GM18858 (cell line): Measurements from ENCODE around the gene LRRIQ4.

Experiments
- ATAC-seq: cut with Tn5 transposase; IDR thresholded peaks from one replicate; pipeline ENCODE4 v1.9.1; 2021; ENCODE audit not compliant: unreplicated experiment

Gene LRRIQ4

DNA sequence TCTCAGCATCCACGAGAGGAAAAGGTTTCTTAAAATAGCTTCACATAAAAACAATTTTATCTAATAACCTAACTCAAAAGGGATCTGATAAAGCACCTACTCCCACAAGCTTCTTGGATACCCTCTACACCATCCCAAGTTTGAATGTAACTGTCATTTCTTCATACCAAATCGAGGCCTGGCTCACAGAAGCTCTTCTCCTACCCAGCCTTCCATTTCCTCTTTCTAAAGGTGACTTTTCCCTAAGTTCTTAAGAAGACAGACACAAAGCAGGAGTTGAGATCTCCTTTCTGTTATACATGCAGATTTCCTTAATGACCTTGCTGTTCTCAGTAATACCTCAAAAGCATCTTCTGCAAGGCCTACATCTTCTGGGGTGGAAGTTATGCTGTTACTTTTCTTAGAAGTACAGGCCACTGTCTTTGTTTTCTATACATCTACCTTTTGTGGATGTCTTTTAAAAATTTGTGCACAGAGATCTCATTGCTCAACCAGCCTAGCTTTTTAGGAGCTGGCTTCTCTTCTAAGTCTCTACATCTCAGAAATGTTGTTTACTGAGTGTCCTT lies 3.4 kb upstream of the LRRIQ4 start:
- no peak for ATAC-seq

GRCh38 chr3:169811631-169812331 lies 889 bp upstream of the LRRIQ4 start:
- no peak for ATAC-seq

DNA sequence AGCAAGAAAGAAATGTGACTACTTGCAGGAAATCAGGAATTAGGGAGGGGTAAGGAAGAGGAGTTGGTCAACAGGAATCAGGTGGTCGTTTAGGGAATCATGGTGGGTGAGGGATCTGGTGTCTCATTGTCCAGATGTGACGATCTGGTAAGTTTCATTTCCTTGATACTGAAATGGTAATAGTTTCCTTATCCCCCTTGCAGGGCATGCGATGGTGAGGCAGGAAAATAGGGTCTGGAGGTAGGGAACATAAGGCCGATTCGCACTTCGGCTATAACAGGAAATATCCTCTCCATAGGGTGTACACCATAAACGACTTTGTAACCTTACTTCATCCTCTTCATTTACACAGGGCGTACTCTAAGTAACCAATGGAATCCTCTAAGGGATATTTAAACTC lies 608 bp downstream of the LRRIQ4 start:
- ATAC-seq = no peak

DNA sequence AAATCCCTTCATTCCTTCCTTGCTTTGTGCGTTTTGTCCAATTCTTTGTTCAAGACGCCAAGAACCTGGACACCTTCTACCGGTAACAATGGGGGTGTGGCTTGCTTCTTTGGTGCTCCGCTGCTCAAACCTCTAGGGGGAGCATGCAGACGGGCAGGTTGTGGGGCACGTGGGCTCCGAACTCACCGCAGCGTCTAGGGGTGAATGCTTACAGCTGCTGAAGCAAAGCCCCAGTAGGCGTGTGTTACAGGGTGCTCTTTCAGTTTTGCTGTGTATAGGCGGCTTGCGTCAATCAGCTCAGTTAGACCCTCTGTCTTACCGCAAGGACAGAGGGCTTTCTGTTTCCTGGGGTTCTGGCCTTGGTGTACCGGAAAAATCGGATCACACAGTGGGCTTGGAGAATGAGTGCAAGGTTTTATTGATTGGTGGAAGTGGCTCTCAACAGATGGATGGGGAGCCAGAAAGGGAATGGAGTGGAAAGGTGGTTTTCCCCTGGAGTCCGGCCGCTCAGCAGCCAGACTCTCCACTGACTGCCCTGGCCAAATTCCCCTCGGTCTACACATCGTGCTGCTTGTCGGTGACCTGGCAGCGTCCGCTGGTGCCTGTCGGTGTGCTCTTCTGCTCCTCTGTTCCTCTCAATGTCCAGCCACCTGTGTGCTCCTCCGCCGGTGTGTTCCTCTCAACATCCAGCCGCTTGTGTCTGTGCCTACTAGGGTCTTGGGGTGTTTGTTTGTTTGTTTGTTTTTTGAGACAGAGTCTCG lies 1.3 kb downstream of the LRRIQ4 start:
- peak; percentile 85 for ATAC-seq

DNA sequence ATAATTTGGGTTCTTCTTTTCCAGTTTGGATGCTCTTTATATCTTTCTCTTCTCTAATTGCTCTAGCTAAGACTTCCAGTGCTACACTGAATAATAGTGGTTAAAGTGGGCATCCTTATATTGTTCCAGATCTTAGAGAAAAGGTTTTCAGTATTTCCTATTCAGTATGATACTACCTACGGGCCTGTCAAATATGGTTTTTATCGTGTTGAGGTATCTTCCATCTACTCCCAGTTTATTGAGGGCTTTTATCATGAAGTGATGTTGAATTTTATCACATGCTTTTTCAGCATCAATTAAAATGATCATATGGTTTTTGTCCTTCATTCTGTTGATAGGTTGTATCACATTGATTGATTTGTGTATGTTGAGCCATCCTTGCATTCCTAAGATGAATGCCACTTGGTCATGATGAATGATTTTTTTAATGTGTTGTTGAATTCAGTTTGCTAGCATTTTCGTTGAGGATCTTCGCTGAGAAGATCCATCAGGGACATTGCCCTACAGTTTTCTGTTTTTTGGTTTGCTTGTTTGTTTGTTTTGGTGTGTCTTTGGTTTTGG lies 3.0 kb downstream of the LRRIQ4 start:
- ATAC-seq = no peak

- ATAC-seq = no peak
Observed at GRCh38 chr3:169818316-169818715, 5.6 kb downstream of the LRRIQ4 start.

- ATAC-seq = no peak
Observed at GRCh38 chr3:169822091-169822490, 9.4 kb downstream of the LRRIQ4 start.

GRCh38 chr3:169822540-169822939 lies 9.9 kb downstream of the LRRIQ4 start:
- ATAC-seq = no peak

- no peak for ATAC-seq
Observed at GRCh38 chr3:169822983-169823382, 10.3 kb downstream of the LRRIQ4 start.

DNA sequence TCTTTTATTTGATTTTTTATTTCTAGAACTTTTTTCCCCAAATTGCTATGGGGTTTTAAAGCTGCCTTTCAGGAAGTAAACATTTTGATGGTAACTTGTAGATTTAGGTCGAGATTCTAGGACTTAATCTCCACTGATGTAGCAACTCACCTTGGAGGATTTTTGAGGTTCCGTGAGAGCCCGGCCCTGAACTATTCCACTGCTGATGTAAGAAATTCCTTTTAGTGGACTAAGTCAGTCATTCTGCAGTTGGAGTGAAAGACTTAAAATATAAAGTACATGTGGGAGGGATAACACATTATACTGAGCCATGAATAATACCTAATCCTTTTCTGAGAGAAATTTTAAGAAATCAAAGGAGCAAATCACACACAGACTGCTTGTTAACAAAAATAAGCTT lies 12.6 kb downstream of the LRRIQ4 start:
- no peak for ATAC-seq

DNA sequence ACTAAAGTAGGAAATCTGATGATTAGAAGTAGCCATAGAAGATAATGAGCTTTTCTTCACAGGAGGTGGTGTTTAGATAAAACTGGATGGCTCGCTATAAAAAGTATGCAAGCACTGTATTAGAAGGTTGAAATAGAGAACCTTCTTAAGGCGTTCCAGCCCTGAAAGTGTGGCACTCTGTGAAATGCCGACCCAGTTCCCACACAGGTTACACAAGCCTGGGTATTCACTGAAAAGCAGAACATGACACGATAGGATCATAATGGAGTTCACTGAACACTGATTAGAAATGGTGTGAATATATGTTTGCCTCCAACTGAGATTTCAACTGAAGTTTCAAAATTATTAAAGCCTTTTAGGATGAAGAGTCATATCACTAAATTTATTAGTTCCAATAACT lies 15.0 kb downstream of the LRRIQ4 start:
- no peak for ATAC-seq

- no peak for ATAC-seq
Observed at GRCh38 chr3:169835533-169835932, 22.9 kb downstream of the LRRIQ4 start.

GRCh38 chr3:169836078-169836941 lies 23.6 kb downstream of the LRRIQ4 start:
- peak; percentile 82 for ATAC-seq

DNA sequence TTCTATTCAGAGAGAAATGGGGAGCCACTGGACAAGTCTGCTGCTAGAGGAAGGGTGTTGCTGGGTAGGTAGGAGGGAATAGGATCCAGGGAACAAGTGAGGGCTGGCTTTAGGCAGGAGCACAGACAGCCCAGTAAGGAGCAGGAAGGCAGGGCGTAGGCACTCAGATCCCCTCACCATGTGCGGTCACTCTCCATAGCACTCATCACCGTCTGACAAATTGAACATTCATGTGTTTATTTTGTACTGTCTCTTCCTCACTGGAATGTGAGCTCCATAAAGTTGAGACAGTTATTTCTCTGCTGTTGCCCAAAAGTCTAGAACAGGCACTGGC lies 24.2 kb downstream of the LRRIQ4 start:
- no peak for ATAC-seq

GRCh38 chr3:169838511-169839030 lies 25.9 kb downstream of the LRRIQ4 start:
- no peak for ATAC-seq

DNA sequence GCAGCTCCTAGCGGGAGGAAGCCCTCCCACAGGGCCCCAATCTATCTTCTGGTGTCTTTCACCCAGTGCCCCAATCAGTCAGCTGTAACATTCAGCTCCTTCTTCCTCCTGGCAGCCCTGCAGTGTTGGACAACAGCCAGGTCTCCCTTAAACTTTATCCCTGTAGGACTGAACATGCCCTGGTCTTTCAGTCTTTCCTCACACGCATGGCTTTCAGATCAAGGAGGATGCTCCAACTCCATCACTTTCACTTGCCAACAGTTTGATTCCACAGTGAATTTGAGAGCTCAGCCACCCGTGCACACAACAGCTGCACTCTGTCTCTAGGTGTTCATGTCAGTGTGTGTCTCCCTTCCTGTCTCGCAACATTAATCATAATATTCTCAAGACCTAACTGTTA lies 28.5 kb downstream of the LRRIQ4 start:
- peak; percentile 79 for ATAC-seq

DNA sequence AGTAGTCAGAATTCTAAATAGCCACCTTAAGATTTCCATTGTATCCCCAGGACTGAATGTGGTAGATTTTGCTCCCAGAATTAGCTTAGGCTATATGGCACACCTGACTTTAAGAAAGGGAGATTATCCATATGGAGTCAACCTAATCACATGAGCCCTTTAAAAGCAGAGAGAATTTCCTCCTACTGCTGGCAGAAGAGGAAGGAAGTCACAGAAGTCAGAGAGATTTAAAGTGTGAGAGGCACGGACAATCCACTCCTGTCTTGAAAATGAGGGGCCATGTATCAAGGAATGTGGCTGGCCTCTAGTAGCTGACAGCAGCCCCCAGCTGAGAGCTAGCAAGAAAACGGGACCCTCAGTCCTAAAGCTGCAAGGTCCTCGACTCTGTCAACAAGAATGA lies 30.3 kb downstream of the LRRIQ4 start:
- ATAC-seq = no peak

DNA sequence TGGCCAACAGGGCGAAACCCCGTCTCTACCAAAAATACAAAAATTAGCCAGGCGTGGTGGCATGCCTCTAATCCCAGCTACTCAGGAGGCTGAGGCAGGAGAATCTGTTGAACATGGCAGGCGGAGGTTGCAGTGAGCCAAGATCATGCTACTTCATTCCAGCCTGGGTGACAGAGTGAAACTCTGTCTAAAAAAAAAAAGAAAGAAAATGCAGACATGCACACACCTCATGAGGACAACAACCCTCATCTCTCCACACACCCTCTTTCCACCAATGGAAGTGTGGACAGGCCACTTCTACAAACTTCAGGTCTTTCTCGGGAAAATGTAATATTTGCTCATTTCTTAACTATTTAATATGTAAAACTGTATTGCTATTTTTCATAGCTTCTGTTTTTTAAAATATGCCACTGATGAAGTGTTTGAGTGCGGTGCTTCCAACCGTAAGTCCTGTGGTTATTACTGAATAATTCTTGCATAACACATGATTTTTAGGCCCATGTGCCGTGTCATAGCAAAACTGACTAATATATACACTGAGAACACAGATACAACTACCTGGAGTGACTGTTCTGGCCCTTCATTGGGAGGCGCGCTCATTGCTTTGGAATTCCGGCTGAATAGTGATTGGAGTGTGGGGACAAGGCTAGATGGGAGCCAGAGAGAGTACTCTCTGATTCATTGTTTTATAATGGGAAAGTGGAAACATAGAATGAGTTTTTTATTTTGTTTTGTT lies 34.0 kb downstream of the LRRIQ4 start:
- ATAC-seq = peak; percentile 98

GRCh38 chr3:169847896-169848295 lies 35.2 kb downstream of the LRRIQ4 start:
- ATAC-seq = no peak

GRCh38 chr3:169848741-169849140 lies 36.1 kb downstream of the LRRIQ4 start:
- no peak for ATAC-seq
